Measurements from ENCODE around the gene MAP1LC3B2.
"Not testable (repeated sequence)": the region's sequence is repeated elsewhere in the genome, so short reads cannot be mapped to it uniquely, and the experiment has no call there.

The MAP1LC3B2 gene

GRCh38 chr12:116561181-116561821, 2.1 kb downstream of the MAP1LC3B2 start:
- DNase-seq = no peak

- no peak for DNase-seq
These were observed 2.9 kb downstream of the MAP1LC3B2 start for GRCh38 chr12:116562090-116562489.

GRCh38 chr12:116563262-116563661, 4.1 kb downstream of the MAP1LC3B2 start:
- no peak for DNase-seq

- DNase-seq = no peak
These were observed 4.9 kb downstream of the MAP1LC3B2 start for GRCh38 chr12:116564080-116564479.

GRCh38 chr12:116565221-116565620, 6.0 kb downstream of the MAP1LC3B2 start:
- not testable (repeated sequence) for DNase-seq

- no peak for DNase-seq
These were observed 6.8 kb downstream of the MAP1LC3B2 start for GRCh38 chr12:116565963-116566362.

GRCh38 chr12:116568203-116568602, 9.0 kb downstream of the MAP1LC3B2 start:
- DNase-seq = no peak

- DNase-seq = no peak
These were observed 11.9 kb downstream of the MAP1LC3B2 start for GRCh38 chr12:116571089-116571488.

GRCh38 chr12:116573776-116574175, 14.6 kb downstream of the MAP1LC3B2 start:
- no peak for DNase-seq

GRCh38 chr12:116575754-116576153, 16.6 kb downstream of the MAP1LC3B2 start:
- DNase-seq = not testable (repeated sequence)

- no peak for DNase-seq
These were observed 18.0 kb downstream of the MAP1LC3B2 start for GRCh38 chr12:116577154-116577561.

- DNase-seq = no peak
These were observed 18.9 kb downstream of the MAP1LC3B2 start for GRCh38 chr12:116578051-116578450.

GRCh38 chr12:116582610-116583009, 23.4 kb downstream of the MAP1LC3B2 start:
- DNase-seq = no peak

GRCh38 chr12:116583129-116583694, 24.0 kb downstream of the MAP1LC3B2 start:
- DNase-seq = no peak

- no peak for DNase-seq
These were observed 28.1 kb downstream of the MAP1LC3B2 start for GRCh38 chr12:116587270-116587669.

- no peak for DNase-seq
These were observed 29.3 kb downstream of the MAP1LC3B2 start for GRCh38 chr12:116588390-116589028.

GRCh38 chr12:116589581-116589980, 30.4 kb downstream of the MAP1LC3B2 start:
- no peak for DNase-seq

GRCh38 chr12:116590561-116590960, 31.4 kb downstream of the MAP1LC3B2 start:
- DNase-seq = no peak

GRCh38 chr12:116591855-116592637, 32.9 kb downstream of the MAP1LC3B2 start:
- no peak for DNase-seq

- DNase-seq = no peak
These were observed 33.5 kb downstream of the MAP1LC3B2 start for GRCh38 chr12:116592731-116593130.

- DNase-seq = no peak
These were observed 35.3 kb downstream of the MAP1LC3B2 start for GRCh38 chr12:116594325-116595038.

GRCh38 chr12:116595186-116595585, 36.0 kb downstream of the MAP1LC3B2 start:
- DNase-seq = no peak

GRCh38 chr12:116595672-116596071, 36.5 kb downstream of the MAP1LC3B2 start:
- no peak for DNase-seq
